Measurements from ENCODE around the gene ARHGAP26.
"Not testable (repeated sequence)": the region's sequence is repeated elsewhere in the genome, so short reads cannot be mapped to it uniquely, and the experiment has no call there.

The ARHGAP26 gene

DNA sequence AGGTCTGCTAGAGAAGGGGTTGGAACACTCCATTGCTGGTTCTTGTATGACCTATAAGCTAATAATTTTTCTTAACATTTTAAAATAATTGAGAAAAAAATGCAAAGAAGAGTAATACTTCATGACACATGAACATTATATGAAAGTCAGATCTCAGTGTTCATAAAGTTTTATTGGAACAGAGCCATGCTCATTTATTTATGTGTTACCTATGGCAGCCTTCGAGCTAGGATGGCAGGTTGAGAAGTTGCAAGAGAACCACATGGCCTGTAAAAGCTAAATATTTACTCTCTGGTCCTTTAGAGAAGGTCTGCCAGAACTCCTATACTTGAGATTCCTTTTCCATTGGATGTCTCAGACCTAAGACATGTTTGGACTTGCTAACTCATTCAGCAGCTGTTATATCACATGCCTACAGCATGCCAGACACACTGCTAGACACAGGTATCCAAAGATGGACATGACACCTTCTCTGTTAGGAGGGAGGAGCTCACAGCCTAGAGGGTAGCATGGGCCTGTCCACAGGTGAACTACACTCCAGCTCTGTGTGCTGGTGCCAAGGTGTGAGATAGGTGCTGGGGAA lies 304.3 kb downstream of the ARHGAP26 start:
- DNase-seq, result no peak

GRCh38 chr5:143076377-143076776 lies 306.2 kb downstream of the ARHGAP26 start:
- DNase-seq, result no peak

- no peak for DNase-seq
Observed at GRCh38 chr5:143077453-143078103, 307.4 kb downstream of the ARHGAP26 start.

- DNase-seq, result no peak
Observed at GRCh38 chr5:143078313-143078712, 308.1 kb downstream of the ARHGAP26 start.

GRCh38 chr5:143078971-143079370 lies 308.8 kb downstream of the ARHGAP26 start:
- no peak for DNase-seq

- DNase-seq, result no peak
Observed at GRCh38 chr5:143080407-143080806, 310.2 kb downstream of the ARHGAP26 start.

- no peak for DNase-seq
Observed at GRCh38 chr5:143080982-143081381, 310.8 kb downstream of the ARHGAP26 start.

DNA sequence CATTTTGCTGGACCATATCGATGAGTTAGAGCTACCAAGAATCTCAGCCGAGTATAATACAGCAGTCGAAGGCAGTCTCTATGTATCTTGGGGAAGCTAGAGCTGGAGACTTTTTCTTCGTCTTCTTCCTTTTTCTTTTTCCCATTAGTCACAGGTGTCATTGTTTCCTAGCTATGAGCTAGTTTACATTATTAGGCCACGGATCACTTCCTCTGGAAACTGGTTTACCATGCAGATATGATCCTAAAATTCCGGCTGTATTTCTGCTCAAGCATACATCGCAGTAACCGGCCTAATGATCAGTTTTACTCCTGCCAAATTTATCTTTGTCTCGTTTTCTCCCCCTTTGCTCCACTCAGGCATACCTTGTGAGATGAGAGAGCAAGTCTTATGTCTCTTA lies 312.8 kb downstream of the ARHGAP26 start:
- DNase-seq, result no peak

DNA sequence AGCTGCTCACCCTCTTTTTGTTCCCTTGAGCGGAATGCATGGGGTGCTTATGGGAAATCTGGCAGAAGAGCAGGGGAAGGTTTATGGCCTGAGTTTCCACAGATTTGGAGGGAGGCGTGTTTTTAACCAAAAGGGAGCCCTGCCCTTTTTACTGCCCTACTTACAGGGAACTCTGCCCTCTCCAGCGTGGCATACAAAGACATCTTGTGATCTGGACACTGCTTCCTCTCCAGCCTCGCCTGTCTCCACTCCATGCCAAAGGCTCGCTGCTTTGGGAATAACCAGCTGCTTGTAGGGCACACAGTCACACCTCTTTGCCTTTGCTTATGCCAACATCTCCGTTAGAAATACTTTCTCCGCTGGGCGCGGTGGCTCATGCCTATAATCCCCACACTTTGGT lies 314.2 kb downstream of the ARHGAP26 start:
- no peak for DNase-seq

- DNase-seq, result peak; percentile 96
Observed at GRCh38 chr5:143085319-143085917, 315.2 kb downstream of the ARHGAP26 start.

DNA sequence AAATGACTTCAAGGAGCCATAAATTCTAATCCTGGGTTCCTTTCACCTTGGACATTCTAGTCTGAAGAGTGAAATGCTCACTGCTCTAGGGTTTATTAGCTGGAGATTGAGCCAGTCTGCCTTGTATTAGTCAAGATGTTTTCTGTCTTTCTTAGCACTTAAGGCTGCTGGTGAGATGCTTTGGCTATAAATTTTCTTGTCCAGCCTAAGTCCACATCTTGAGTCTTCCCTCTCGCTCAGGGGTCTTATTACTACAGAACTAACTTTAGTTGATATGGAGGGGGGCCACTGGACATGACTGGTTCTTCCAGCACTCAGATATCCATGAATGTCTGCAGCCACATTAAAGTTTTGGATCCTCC lies 316.4 kb downstream of the ARHGAP26 start:
- DNase-seq, result no peak

DNA sequence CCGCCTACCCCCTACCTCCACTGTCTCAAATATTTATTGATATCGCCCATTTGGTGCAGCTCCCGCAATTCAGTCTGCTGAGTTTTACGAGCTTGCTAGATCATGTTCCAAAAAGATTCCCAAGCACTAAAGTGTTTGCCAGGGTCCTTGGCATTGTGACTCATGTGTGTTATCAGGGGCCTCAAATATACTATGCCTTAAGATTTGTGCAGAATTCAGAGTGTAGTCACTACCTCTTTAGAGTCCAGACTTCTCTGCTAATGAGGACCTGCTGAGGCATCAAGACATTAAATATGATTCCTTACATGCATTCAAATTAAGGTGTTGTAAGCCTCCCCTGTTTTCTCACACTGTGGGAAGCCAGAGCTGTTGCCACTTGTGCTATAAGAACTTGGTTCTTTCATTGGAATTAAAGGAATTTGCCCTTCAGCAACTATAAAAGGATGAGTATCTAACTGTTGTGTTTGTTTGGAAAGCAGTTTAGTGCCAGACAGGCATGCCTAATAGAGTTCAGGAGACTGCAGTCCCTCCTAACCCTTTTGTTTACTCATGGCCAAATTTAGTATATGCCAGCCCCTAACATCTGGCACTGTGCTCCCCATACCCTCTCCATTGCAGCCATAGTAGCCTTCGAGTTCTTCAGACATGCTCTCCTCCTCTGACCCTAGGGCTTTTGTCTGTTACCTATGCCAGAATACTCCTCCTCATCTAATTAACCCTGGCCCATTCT lies 316.9 kb downstream of the ARHGAP26 start:
- peak; percentile 32 for DNase-seq

GRCh38 chr5:143088702-143089101 lies 318.5 kb downstream of the ARHGAP26 start:
- DNase-seq, result not testable (repeated sequence)

DNA sequence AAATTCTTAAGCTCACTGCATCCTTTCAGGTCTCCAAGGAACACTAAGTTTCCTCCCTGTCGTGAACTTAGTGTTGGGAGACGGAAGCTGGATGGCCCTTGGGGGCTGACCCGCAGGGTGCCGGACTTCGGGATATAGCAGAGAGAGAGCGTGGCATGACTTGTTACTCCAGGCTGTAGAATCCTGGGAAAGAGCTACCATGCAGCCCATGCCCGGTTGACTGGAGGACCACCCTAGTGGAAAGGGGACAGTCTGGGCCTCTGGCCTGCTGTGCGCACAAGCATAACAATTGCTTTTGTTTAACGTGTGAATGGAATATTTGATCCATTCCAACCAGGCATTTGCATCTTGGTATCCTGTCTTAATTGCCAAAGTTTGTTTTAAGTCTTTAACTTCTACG lies 319.9 kb downstream of the ARHGAP26 start:
- not testable (repeated sequence) for DNase-seq

DNA sequence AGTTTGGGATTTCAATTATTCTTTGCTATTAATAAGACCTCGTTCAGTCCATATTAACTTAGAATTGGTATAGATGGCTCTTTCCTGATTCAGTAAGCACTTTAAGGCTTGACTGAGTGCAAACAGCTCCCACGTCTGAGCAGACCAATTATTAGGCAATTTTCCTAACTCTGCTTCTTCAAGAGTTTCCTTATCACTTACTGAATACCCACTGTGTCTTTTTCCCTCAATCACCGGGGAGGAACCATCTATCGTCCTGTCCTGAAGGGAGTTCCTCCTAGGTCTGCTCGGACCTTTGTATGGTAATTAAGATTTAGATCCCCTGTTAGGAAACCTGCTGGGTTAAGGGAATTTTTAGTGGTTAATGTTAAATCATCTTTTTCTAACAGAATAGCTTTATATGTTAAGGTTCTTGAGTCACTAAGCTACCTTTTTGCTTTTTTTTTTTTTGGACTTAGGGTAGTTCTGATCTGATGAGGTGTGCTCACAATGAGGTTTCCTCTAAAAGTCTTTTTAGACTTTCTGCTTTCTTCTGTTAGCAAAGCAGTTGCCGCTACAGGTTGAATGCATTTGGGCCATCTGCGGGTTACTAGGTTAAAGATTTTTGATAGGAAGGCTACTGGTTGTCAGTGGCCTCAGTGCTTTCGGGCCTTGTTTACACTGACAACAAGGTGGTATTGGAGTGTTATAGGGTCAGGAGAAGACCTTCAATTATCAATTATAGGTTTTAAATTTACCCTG lies 322.7 kb downstream of the ARHGAP26 start:
- not testable (repeated sequence) for DNase-seq

- DNase-seq, result no peak
Observed at GRCh38 chr5:143093452-143094086, 323.4 kb downstream of the ARHGAP26 start.

GRCh38 chr5:143094087-143094521 lies 323.9 kb downstream of the ARHGAP26 start:
- no peak for DNase-seq

DNA sequence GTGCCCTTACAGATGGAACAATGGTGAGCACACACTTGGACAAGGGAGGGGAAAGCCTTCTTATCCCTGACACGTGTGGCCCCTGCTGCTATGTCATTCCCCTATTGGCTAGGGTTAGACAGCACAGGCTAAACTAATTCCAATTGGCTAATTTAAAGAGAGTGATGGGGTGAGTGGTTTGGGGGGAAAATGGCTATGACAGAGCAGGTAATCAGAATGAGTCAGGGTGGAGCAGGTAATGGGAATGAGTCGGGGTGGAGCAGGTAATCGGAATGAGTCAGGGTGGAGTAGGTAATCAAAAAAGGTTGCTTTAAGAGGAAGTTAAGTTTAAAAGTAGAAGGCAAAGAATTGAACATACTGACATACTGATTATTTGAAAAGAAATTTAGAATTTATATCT lies 324.4 kb downstream of the ARHGAP26 start:
- DNase-seq, result not testable (repeated sequence)

GRCh38 chr5:143101121-143101520 lies 330.9 kb downstream of the ARHGAP26 start:
- no peak for DNase-seq

DNA sequence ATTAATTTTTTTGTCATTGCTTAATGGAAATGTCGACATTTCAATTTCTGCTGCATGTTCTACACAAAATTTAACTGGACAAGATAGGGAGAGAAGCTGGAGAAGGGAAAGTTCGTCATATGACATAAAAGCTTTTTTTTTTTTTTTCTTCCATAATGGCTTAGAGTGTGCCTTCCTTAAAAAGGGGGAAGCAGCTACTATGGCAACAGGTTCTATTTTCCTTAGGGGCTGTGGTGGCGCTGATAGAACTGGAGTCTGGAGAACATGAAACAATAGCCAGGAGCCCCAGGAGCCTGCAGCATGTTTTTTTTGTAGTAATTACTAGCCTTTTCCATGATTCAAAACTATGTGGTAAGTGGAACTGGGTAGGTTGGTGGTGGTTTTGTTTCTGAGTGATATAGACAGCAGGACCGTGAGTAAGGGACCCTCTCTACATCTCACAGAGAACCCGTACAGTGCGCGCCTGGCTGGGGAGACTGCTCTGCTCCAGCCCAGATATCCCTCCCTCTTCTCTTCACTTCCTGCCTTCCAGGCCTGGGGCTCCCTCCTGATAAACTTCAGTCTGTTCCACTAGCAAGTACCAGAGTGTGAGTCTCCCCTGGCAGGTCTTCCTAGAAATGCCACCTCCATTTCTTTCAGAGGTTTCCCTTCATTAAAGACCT lies 331.7 kb downstream of the ARHGAP26 start:
- DNase-seq, result no peak

DNA sequence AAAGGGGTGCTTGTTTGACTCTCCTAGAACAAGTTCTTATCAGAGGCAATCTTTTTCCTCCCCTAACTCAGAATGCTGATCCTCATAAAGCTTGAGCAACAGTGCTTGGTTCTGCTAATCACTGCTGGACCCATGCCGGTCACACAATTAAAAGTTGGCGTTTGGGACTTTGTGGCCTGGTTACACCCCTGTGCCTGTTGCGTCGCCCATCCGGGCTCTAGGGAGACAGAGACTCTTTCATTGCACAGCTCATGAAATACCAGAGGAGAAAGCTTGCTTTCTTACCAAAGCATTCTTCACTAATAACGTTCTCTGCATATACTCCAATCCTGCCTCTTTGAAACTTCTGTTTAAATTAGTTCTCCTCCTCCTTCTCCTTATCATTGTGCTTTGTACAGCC lies 332.2 kb downstream of the ARHGAP26 start:
- DNase-seq, result no peak
